H1 (cell line): ENCODE results near the gene SCAF11. TPM values are rescaled to one million over a fixed set of nuclear protein-coding genes. Genes with fewer than 3 reads are reported as not detected.

ENCODE experiments used
- CTCF ChIA-PET: fragments of 300-600 bp; sonication (Branson Sonifier 250); formaldehyde crosslinking; loops from one replicate; lab custom pipeline; 2021; ENCODE audit not compliant: partially characterized antibody; lab: Charles Lee
- POLR2A ChIA-PET: fragments of 300-600 bp; sonication (Branson Sonifier 250); formaldehyde crosslinking; loops from one replicate; lab custom pipeline; 2021; ENCODE audit warnings: inconsistent platforms; ENCODE audit not compliant: partially characterized antibody; lab: Charles Lee
- DNase-seq, 2 experiments: peaks; one replicate each; pipeline versions ENCODE4 v3.0.0 to v3.0.0-alpha.2; 2010 to 2022; ENCODE audit warnings: low spot score in 2 of 2, low read depth in 1 of 2, mixed read lengths in 1 of 2
- FAIRE-seq: peaks from 2 replicates; lab custom pipeline; 2011; peaks lifted over from hg19 to GRCh38; lab: Jason Lieb, UNC
- H2AFZ ChIP-seq: 2 replicates; pipeline ENCODE4 v1.8.1; 2012; ENCODE audit warnings: low read length, inconsistent platforms
- H2AK5ac ChIP-seq: 2 replicates; pipeline ENCODE4 v1.6.1; 2013; ENCODE audit warnings: low read depth, low read length
- H2BK120ac ChIP-seq: replicated peaks from 2 replicates; pipeline ENCODE3; 2013; ENCODE audit warnings: low read depth, low read length, inconsistent platforms
- H2BK12ac ChIP-seq: 2 replicates; pipeline ENCODE4 v1.6.1; 2013; ENCODE audit warnings: low read depth, low read length
- H2BK15ac ChIP-seq: 2 replicates; pipeline ENCODE4 v1.6.1; 2013; ENCODE audit warnings: low read length
- H2BK20ac ChIP-seq: 2 replicates; pipeline ENCODE4 v1.6.1; 2013; ENCODE audit warnings: low read length
- H2BK5ac ChIP-seq: 2 replicates; pipeline ENCODE4 v1.6.1; 2013; ENCODE audit warnings: low read depth, low read length
- H3K14ac ChIP-seq: 2 replicates; pipeline ENCODE4 v1.6.1; 2013; ENCODE audit warnings: inconsistent platforms; ENCODE audit not compliant: insufficient read length
- H3K18ac ChIP-seq: 2 replicates; pipeline ENCODE4 v1.6.1; 2013; ENCODE audit warnings: low read length; ENCODE audit errors: extremely low read depth
- H3K23ac ChIP-seq: 2 replicates; pipeline ENCODE4 v1.6.1; 2013; ENCODE audit warnings: inconsistent platforms; ENCODE audit not compliant: insufficient read length
- H3K23me2 ChIP-seq: 2 replicates; pipeline ENCODE4 v1.6.1; 2013; ENCODE audit warnings: low read depth, low read length
- H3K27ac ChIP-seq: 2 replicates; pipeline ENCODE4 v1.6.1; 2011; ENCODE audit warnings: low read depth, low read length, inconsistent platforms
- H3K27me3 ChIP-seq, 4 experiments: replicated peaks in 1 of 4; 1 replicate in 1 of 4; 2 replicates in 3 of 4; pipeline versions ENCODE4 v1.6.1 to v1.8.1; 2011 to 2013; ENCODE audit warnings: low read length in 3 of 4, mild to moderate bottlenecking in 3 of 4, inconsistent platforms in 2 of 4, mixed read lengths in 2 of 4, moderate library complexity in 1 of 4; ENCODE audit not compliant: control insufficient read depth in 3 of 4, insufficient read depth in 3 of 4; ENCODE audit errors: extremely low read depth in 1 of 4
- H3K36me3 ChIP-seq, 4 experiments: 2 replicates each; pipeline versions ENCODE4 v1.6.1 to v1.8.1; 2011 to 2013; ENCODE audit warnings: mild to moderate bottlenecking in 4 of 4, low read length in 3 of 4, moderate library complexity in 2 of 4, control low read depth in 1 of 4, inconsistent platforms in 1 of 4; ENCODE audit not compliant: insufficient read depth in 4 of 4, control insufficient read depth in 2 of 4
- H3K4ac ChIP-seq: replicated peaks from 2 replicates; pipeline ENCODE3; 2013; ENCODE audit warnings: low read length, low read depth, mixed read lengths, inconsistent platforms; ENCODE audit not compliant: insufficient read length
- H3K4me1 ChIP-seq, 4 experiments: replicated peaks in 1 of 4; 1 replicate in 1 of 4; 2 replicates in 3 of 4; pipeline versions ENCODE4 v1.6.1 to v1.8.1; 2011 to 2013; ENCODE audit warnings: low read length in 3 of 4, inconsistent platforms in 2 of 4, mixed read lengths in 1 of 4; ENCODE audit not compliant: insufficient read depth in 4 of 4, control insufficient read depth in 3 of 4
- H3K4me2 ChIP-seq, 2 experiments: 2 replicates each; pipeline versions ENCODE4 v1.6.1 to v1.8.1; 2011 to 2013; ENCODE audit warnings: low read depth in 2 of 2, low read length in 2 of 2, control low read depth in 1 of 2, inconsistent platforms in 1 of 2, mild to moderate bottlenecking in 1 of 2; ENCODE audit not compliant: insufficient read depth in 1 of 2
- H3K4me3 ChIP-seq, 4 experiments: fragments of 200-600, 300-600 bp in 1 of 4; sonication (generic), shearing (Covaris generic), sonication (Bioruptor Twin) in 1 of 4; 2 replicates each; pipeline versions ENCODE4 v1.5.1 to v1.8.1; 2011 to 2016; ENCODE audit warnings: low read length in 4 of 4, low read depth in 3 of 4, control low read depth in 2 of 4, inconsistent platforms in 2 of 4, mild to moderate bottlenecking in 2 of 4, mixed read lengths in 1 of 4, moderate library complexity in 1 of 4; ENCODE audit not compliant: insufficient read depth in 2 of 4; ENCODE audit errors: extremely low read depth in 1 of 4
- H3K56ac ChIP-seq: replicated peaks from 2 replicates; pipeline ENCODE3; 2013; ENCODE audit warnings: low read depth, mild to moderate bottlenecking, mixed read lengths, low read length, inconsistent platforms; ENCODE audit not compliant: insufficient read length
- H3K79me1 ChIP-seq: 2 replicates; pipeline ENCODE4 v1.6.1; 2013; ENCODE audit warnings: low read depth, low read length, control low read depth
- H3K79me2 ChIP-seq, 2 experiments: 2 replicates each; pipeline versions ENCODE4 v1.6.1 to v1.8.1; 2012 to 2013; ENCODE audit warnings: low read length in 2 of 2, mild to moderate bottlenecking in 2 of 2, inconsistent platforms in 1 of 2; ENCODE audit not compliant: insufficient read depth in 2 of 2, control insufficient read depth in 1 of 2
- H3K9ac ChIP-seq, 4 experiments: replicated peaks in 1 of 4; 1 replicate in 1 of 4; 2 replicates in 3 of 4; pipeline versions ENCODE4 v1.6.1 to v1.8.1; 2011 to 2013; ENCODE audit warnings: low read depth in 3 of 4, low read length in 3 of 4, control low read depth in 2 of 4, mild to moderate bottlenecking in 2 of 4, moderate library complexity in 2 of 4, inconsistent platforms in 1 of 4; ENCODE audit errors: extremely low read depth in 1 of 4
- H3K9me3 ChIP-seq, 2 experiments: 2 replicates each; pipeline versions ENCODE4 v1.6.1 to v1.8.1; 2012 to 2013; ENCODE audit warnings: mild to moderate bottlenecking in 2 of 2, moderate library complexity in 2 of 2, control low read depth in 1 of 2, inconsistent platforms in 1 of 2, low read depth in 1 of 2, low read length in 1 of 2, mixed read lengths in 1 of 2; ENCODE audit not compliant: insufficient read depth in 2 of 2
- H4K20me1 ChIP-seq, 2 experiments: replicated peaks in 1 of 2; 2 replicates each; pipeline versions ENCODE3 to v1.8.1; 2011 to 2013; ENCODE audit warnings: inconsistent platforms in 2 of 2, low read length in 2 of 2, mild to moderate bottlenecking in 1 of 2; ENCODE audit not compliant: insufficient read depth in 2 of 2, control insufficient read depth in 1 of 2
- H4K5ac ChIP-seq: 2 replicates; pipeline ENCODE4 v1.6.1; 2013; ENCODE audit warnings: low read length, low read depth, mixed read lengths, inconsistent platforms; ENCODE audit not compliant: insufficient read length
- H4K8ac ChIP-seq: 2 replicates; pipeline ENCODE4 v1.8.0; 2013; ENCODE audit warnings: mild to moderate bottlenecking, moderate library complexity, low read length, inconsistent platforms; ENCODE audit not compliant: insufficient read depth; ENCODE audit errors: extremely low read depth
- H4K91ac ChIP-seq: replicated peaks from 2 replicates; pipeline ENCODE3; 2013; ENCODE audit warnings: low read length, mixed read lengths, inconsistent platforms; ENCODE audit not compliant: insufficient read length
- CHD1 ChIP-seq: IDR thresholded peaks from 2 replicates; pipeline ENCODE4 v1.6.1; 2012; ENCODE audit warnings: low read depth, low read length, improper control_type of control experiment
- JUND ChIP-seq: IDR thresholded peaks from 2 replicates; pipeline ENCODE4 v1.6.1; 2011; ENCODE audit warnings: mild to moderate bottlenecking, improper control_type of control experiment, low read length
- KDM1A ChIP-seq: fragments of 200-600, 300-600 bp; sonication (generic); IDR thresholded peaks from 2 replicates; pipeline ENCODE4 v1.7.1; 2016; ENCODE audit warnings: mild to moderate bottlenecking, low read length, borderline replicate concordance
- POLR2A ChIP-seq, 2 experiments: IDR thresholded peaks; 1 replicate in 1 of 2; 2 replicates in 1 of 2; pipeline ENCODE4 v1.6.1; 2011; ENCODE audit warnings: low read depth in 2 of 2, low read length in 2 of 2, mild to moderate bottlenecking in 2 of 2; ENCODE audit errors: control extremely low read depth in 1 of 2
- POLR2AphosphoS5 ChIP-seq: IDR thresholded peaks from 2 replicates; pipeline ENCODE4 v1.6.1; 2011; ENCODE audit warnings: low read depth, low read length
- RAD21 ChIP-seq, 2 experiments: IDR thresholded peaks in 1 of 2; conservative IDR thresholded peaks in 1 of 2; 2 replicates each; pipeline ENCODE4 v1.6.1; 2011; ENCODE audit warnings: low read depth in 2 of 2, low read length in 2 of 2, improper control_type of control experiment in 1 of 2, inconsistent platforms in 1 of 2, mild to moderate bottlenecking in 1 of 2, moderate library complexity in 1 of 2
- RBBP5 ChIP-seq: IDR thresholded peaks from 2 replicates; pipeline ENCODE4 v1.7.1; 2012; ENCODE audit warnings: low read depth, mild to moderate bottlenecking, inconsistent platforms, low read length, moderate library complexity, borderline replicate concordance
- RFX5 ChIP-seq: IDR thresholded peaks from 2 replicates; pipeline ENCODE4 v1.6.1; 2011; ENCODE audit warnings: low read depth, low read length, improper control_type of control experiment, borderline replicate concordance
- RNF2 ChIP-seq: fragments of 200-900, 300-1000 bp; sonication (generic); IDR thresholded peaks from 2 replicates; pipeline ENCODE4 v1.7.1; 2016; ENCODE audit warnings: borderline replicate concordance, low read depth, mild to moderate bottlenecking, antibody characterized with exemption, low read length; ENCODE audit not compliant: poor library complexity, severe bottlenecking; ENCODE audit errors: missing control alignments
- SIRT6 ChIP-seq: IDR thresholded peaks from one replicate; pipeline ENCODE4 v1.7.1; 2012; ENCODE audit warnings: low read length, inconsistent platforms
- WGBS, 2 experiments: shearing (Covaris generic) in 1 of 2; methylation state at CpG; one replicate each; pipeline versions ENCODE4 v1.1.6 to v1.1.7; 2013 to 2015; ENCODE audit warnings: low lambda C conversion rate in 2 of 2, mixed read lengths in 2 of 2, inconsistent platforms in 1 of 2, low coverage in 1 of 2, missing lambda C conversion rate in 1 of 2; ENCODE audit not compliant: insufficient replicate concordance in 2 of 2, insufficient coverage in 1 of 2, insufficient read length in 1 of 2; ENCODE audit errors: extremely low coverage in 1 of 2, missing lambda C conversion rate in 1 of 2; 5-methylcytosine and 5-hydroxymethylcytosine counted together
- polyA plus RNA-seq, 7 experiments: library from polyadenylated mRNA; depleted of rRNA in 3 of 7; stranded (reverse) in 5 of 7; unstranded in 2 of 7; fragments of >200 nt in 5 of 7; fragments of 200-250 nt in 2 of 7; gene quantifications; 1 replicate in 5 of 7; 2 replicates in 1 of 7; 4 replicates in 1 of 7; pipeline versions ENCODE4 v1.2.1 to v1.2.3, GENCODE V29; 2011 to 2013; ENCODE audit warnings: missing spikeins in 2 of 7, mixed read lengths in 2 of 7
- total RNA-seq: library from RNA; stranded (reverse); fragmentation: NEBNext Ultra II Directional; extraction: Animal tissue kit (Norgen Biotek cat#: 25700); gene quantifications from 2 replicates; pipeline ENCODE4 v1.2.1, GENCODE V29; 2021
- TF ChIP-seq, protein P1 (sequence below): IDR thresholded peaks from 2 replicates; pipeline ENCODE4 v1.6.1; 2011; ENCODE audit warnings: low read length, improper control_type of control experiment
- TF ChIP-seq, protein P2 (sequence below): IDR thresholded peaks from 2 replicates; pipeline ENCODE4 v1.6.1; 2011; ENCODE audit warnings: low read depth, mild to moderate bottlenecking, low read length; ENCODE audit not compliant: insufficient read depth

SCAF11 gene
- total and polyA plus RNA-seq, 2 of the 8 experiments (the other 6 are each of a cell fraction or from before 2014, with no cell fraction given) = 15.1 to 77.8 TPM

DNA sequence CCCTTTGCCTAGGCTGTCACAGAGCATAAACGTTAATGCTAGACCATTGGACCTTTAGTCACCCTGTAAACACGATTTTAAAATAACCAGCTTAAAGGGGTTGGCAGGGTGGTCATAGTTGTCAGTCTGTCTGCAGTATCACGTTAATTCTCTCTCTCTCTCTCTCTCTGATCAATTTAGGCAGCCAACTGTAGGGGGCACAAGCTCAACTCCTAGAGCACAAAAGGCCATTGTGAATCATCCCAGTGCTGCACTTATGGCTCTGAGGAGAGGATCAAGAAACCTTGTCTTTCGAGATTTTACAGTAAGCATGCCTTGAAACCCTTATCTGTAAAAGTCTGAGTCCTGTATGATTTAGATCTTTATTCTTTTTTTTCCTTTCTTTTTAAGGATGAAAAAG is 97.1 kb downstream of the SCAF11 start:
- DNase-seq = no peak
- CTCF ChIA-PET = interaction anchor here (0.6 to 1.7 kb wide), 15 partner anchors 8 to 350 kb away, joined by 3 to 5 read pairs (median 3); no protein-coding TSS in a partner anchor
- no peak for TF ChIP-seq POLR2AphosphoS5
- TF ChIP-seq, protein P1, sequence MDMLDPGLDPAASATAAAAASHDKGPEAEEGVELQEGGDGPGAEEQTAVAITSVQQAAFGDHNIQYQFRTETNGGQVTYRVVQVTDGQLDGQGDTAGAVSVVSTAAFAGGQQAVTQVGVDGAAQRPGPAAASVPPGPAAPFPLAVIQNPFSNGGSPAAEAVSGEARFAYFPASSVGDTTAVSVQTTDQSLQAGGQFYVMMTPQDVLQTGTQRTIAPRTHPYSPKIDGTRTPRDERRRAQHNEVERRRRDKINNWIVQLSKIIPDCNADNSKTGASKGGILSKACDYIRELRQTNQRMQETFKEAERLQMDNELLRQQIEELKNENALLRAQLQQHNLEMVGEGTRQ = no peak
- TF ChIP-seq SIRT6 = no peak
- TF ChIP-seq RFX5 = no peak
- TF ChIP-seq RAD21 (IDR thresholded peaks at IDR 0.05 in 1 of 2, conservative IDR thresholded peaks at IDR 0.05 in 1 of 2; ENCODE audit: low read depth in 2 of 2, low read length in 2 of 2) = peak; percentile 48 to 60
- no peak for TF ChIP-seq RNF2
- TF ChIP-seq POLR2A (IDR thresholded peaks at IDR 0.05; ENCODE audit: control extremely low read depth in 1 of 2, low read depth in 2 of 2, low read length in 2 of 2) = no peak
- TF ChIP-seq, protein P2, sequence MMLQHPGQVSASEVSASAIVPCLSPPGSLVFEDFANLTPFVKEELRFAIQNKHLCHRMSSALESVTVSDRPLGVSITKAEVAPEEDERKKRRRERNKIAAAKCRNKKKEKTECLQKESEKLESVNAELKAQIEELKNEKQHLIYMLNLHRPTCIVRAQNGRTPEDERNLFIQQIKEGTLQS = no peak
- 0 out of 2 replicates have a peak, but pooled peaks have one; percentile 17 for TF ChIP-seq JUND
- no peak for TF ChIP-seq RBBP5
- no peak for TF ChIP-seq KDM1A
- TF ChIP-seq CHD1 = no peak

More for the DNA sequence above, 97.1 kb downstream of the SCAF11 start:
- Histone ChIP-seq H3K27me3 (no peaks in the 10 kb centered on the region), H3K36me3 (peaks cover 5 to 48% (median 22%) of the 10 kb centered on the region in 4 experiments; a peak in 7 of 8 replicates), H3K79me2 (no peaks in the 10 kb centered on the region), H4K20me1 (peaks cover 0 to 1% of the 10 kb centered on the region in 2 experiments), H3K27ac (no peak overlapping the region), H2BK15ac (no peak overlapping the region), H4K5ac (no peak overlapping the region), H3K9ac (no peak overlapping the region), H3K56ac (no peak overlapping the region), H3K79me1 (no peaks in the 10 kb centered on the region), H4K8ac (no peak overlapping the region), H3K4me3 (no peak overlapping the region), H4K91ac (no peak overlapping the region), H2BK5ac (no peak overlapping the region), H2AFZ (no peak overlapping the region), H3K14ac (no peak overlapping the region), H3K4me2 (no peak overlapping the region), H3K23ac (no peak overlapping the region), H2BK120ac (no peak overlapping the region), H2AK5ac (no peak overlapping the region), H3K4me1 (no peaks in the 10 kb centered on the region), H2BK20ac (no peak overlapping the region), H2BK12ac (no peak overlapping the region), H3K18ac (no peak overlapping the region), H3K23me2 (no peaks in the 10 kb centered on the region), H3K4ac (no peak overlapping the region), H3K9me3 (no peaks in the 10 kb centered on the region)
- peak; percentile 73 for FAIRE-seq
- POLR2A ChIA-PET = no interaction called here
- 54% methylated on average over 4 of the region's 4 CpGs; no CpG with 5 or more reads in 1 of the 2 experiments for WGBS, 2 experiments
